Brain microvascular endothelial cell (primary cell): ENCODE data around the gene SS18.

ENCODE experiments used
- DNase-seq: peaks from one replicate; pipeline ENCODE4 v3.0.0-alpha.2; 2020
- H3K27ac ChIP-seq: fragments of 250-450 bp; sonication (Bioruptor Pico); 2 replicates; pipeline ENCODE4 v1.5.1; 2020; ENCODE audit warnings: mild to moderate bottlenecking, moderate library complexity
- H3K27me3 ChIP-seq: fragments of 250-450 bp; sonication (Bioruptor Pico); replicated peaks from 2 replicates; pipeline ENCODE4 v1.5.1; 2020; ENCODE audit warnings: mild to moderate bottlenecking
- H3K36me3 ChIP-seq: fragments of 250-450 bp; sonication (Bioruptor Pico); replicated peaks from 2 replicates; pipeline ENCODE4 v1.5.1; 2020; ENCODE audit warnings: mild to moderate bottlenecking
- H3K4me3 ChIP-seq: 2 replicates; pipeline ENCODE4 v1.5.1; 2011; ENCODE audit warnings: low read depth, mild to moderate bottlenecking, control low read depth, low read length, moderate library complexity
- in situ Hi-C: cut with HindIII; loops from 2 replicates; pipeline ENCODE4 v1.10.0; 2017; ENCODE audit warnings: low sequenced_read_pairs, low pct_ligation_motif_present
- TF ChIP-seq, protein P1 (sequence below): IDR thresholded peaks from 2 replicates; pipeline ENCODE4 v1.5.1; 2011; ENCODE audit warnings: low read depth, mild to moderate bottlenecking, moderate library complexity, low read length, control low read depth, inconsistent platforms; ENCODE audit errors: missing control alignments

Gene SS18

DNA sequence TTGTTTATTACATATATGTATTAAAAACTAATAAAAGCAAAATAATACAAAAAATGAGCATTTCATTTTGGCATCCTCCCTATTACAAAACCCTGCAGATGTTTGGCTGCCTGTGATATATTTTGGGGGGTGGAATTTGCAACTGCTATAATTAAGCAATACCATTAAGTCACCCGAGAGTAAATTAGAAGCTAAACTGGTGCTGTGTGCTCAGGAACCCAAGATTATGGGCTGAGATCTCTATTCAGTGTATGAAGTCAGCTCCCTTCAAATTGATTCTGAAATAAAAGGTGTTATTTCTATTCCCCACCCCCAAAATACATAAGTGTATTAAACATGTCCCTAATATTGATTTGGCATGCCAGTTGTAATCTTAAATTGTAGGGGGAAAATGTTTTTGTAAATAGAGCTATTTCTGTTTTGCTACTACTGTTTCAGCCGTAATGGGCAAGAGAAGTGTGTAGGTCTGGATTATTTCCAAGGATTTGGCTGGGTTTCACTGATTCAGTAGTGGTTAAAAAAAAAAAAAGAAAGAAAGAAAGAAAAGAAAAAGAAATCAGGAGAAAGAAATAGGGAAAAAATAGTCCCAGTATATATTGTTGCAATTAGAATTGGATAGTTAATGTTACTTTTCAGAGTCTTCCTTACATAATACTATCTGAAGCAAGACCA lies 110.9 kb downstream of the SS18 start:
- Histone ChIP-seq H3K27ac (no peak overlapping the region), H3K4me3 (no peak overlapping the region), H3K36me3 (no peaks in the 10 kb centered on the region), H3K27me3 (no peaks in the 10 kb centered on the region)
- TF ChIP-seq, protein P1, sequence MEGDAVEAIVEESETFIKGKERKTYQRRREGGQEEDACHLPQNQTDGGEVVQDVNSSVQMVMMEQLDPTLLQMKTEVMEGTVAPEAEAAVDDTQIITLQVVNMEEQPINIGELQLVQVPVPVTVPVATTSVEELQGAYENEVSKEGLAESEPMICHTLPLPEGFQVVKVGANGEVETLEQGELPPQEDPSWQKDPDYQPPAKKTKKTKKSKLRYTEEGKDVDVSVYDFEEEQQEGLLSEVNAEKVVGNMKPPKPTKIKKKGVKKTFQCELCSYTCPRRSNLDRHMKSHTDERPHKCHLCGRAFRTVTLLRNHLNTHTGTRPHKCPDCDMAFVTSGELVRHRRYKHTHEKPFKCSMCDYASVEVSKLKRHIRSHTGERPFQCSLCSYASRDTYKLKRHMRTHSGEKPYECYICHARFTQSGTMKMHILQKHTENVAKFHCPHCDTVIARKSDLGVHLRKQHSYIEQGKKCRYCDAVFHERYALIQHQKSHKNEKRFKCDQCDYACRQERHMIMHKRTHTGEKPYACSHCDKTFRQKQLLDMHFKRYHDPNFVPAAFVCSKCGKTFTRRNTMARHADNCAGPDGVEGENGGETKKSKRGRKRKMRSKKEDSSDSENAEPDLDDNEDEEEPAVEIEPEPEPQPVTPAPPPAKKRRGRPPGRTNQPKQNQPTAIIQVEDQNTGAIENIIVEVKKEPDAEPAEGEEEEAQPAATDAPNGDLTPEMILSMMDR: no peak
- in situ Hi-C loops: no loop called here
- no peak for DNase-seq

DNA sequence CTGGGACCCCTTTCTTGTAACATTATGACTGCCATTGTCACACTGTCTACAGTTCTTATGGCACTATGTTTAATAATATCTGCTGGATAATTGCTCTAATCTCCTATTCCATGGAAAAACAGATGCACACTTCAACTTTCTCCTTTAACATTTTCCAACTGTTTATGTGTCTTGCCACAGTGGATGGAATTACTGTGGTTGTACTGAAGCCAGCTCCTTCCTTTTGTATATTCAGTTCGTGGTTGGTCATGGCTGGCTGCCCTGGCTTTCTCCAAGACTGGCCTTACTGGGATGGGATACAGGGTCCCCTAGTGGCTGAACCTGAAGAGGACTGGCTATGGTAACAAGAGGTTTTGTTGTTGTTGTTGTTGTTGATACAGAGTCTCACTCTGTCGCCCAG lies 113.9 kb downstream of the SS18 start:
- Histone ChIP-seq H3K36me3 (no peaks in the 10 kb centered on the region), H3K27me3 (no peaks in the 10 kb centered on the region), H3K4me3 (no peak overlapping the region), H3K27ac (no peak overlapping the region)
- in situ Hi-C loops: no loop called here
- TF ChIP-seq, protein P1: peak; percentile 7
- DNase-seq: no peak

DNA sequence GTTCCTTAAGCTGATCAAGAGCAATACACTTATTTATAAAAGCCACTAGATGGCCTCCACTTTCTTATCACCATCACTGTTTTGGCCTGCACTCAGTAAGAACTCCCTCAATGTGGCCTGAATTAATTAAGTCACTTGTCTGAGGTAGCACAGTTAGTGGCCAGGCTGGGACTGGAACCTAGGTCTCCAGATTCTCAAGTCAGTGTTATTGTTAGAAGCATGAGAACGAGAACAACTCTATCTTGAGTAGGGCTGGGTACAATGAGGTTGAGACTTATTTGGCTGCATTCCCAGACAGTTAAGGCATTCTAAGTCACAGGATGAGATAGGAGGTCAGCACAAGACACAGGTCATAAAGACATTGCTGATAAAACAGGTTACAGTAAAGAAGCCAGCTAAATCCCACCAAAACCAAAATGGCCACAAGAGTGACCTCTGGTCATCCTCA lies 115.8 kb downstream of the SS18 start:
- TF ChIP-seq, protein P1: no peak
- in situ Hi-C loops: no loop called here
- Histone ChIP-seq H3K27me3 (no peaks in the 10 kb centered on the region), H3K27ac (no peak overlapping the region), H3K4me3 (no peak overlapping the region), H3K36me3 (no peaks in the 10 kb centered on the region)
- DNase-seq: no peak
